Mononuclear cell (primary cell): Measurements from ENCODE around the gene CCDC142. TPM values are rescaled to one million over a fixed set of nuclear protein-coding genes. Genes with fewer than 3 reads are reported as not detected.

Source experiments
- H3K27me3 ChIP-seq: 2 replicates; pipeline ENCODE4 v1.6.0; 2011; ENCODE audit warnings: low read length, control low read depth; ENCODE audit not compliant: insufficient read depth
- H3K4me1 ChIP-seq: 2 replicates; pipeline ENCODE4 v1.5.1; 2011; ENCODE audit warnings: mild to moderate bottlenecking, low read length, control low read depth; ENCODE audit not compliant: insufficient read depth
- H3K4me3 ChIP-seq: 2 replicates; pipeline ENCODE4 v1.5.1; 2011; ENCODE audit warnings: mild to moderate bottlenecking, low read length, moderate library complexity
- H3K9me3 ChIP-seq: 2 replicates; pipeline ENCODE4 v1.5.1; 2011; ENCODE audit warnings: low read depth, mild to moderate bottlenecking, control low read depth, low read length
- total RNA-seq: library from RNA; depleted of rRNA; stranded (reverse); fragments of >200 nt; gene quantifications from one replicate; pipeline ENCODE4 v1.2.3, GENCODE V29; 2012

The CCDC142 gene
- total RNA-seq, 1 donor: 8.3 TPM

- Histone ChIP-seq H3K27me3 (peaks cover 52% of the 10 kb centered on the region), H3K4me1 (peaks cover 67% of the 10 kb centered on the region), H3K4me3 (no peak overlapping the region), H3K9me3 (no peaks in the 10 kb centered on the region)
Observed at GRCh38 chr2:74504591-74504990, 21.8 kb upstream of the CCDC142 start.

- peaks cover 54% of the 10 kb centered on the region for H3K27me3 ChIP-seq
- peaks cover 75% of the 10 kb centered on the region for H3K4me1 ChIP-seq
Observed at GRCh38 chr2:74503506-74504475, 21.0 kb upstream of the CCDC142 start.

GRCh38 chr2:74502720-74503505 lies 20.1 kb upstream of the CCDC142 start:
- Histone ChIP-seq H3K4me3 (peak overlapping the region; percentile 45), H3K4me1 (peaks cover 77% of the 10 kb centered on the region), H3K27me3 (peaks cover 57% of the 10 kb centered on the region), H3K9me3 (no peaks in the 10 kb centered on the region)

More at GRCh38 chr2:74503506-74504475, 21.0 kb upstream of the CCDC142 start:
- no peaks in the 10 kb centered on the region for H3K9me3 ChIP-seq
- H3K4me3 ChIP-seq: peak overlapping the region; percentile 45

GRCh38 chr2:74502147-74502719 lies 19.4 kb upstream of the CCDC142 start:
- peak overlapping the region; percentile 45 for H3K4me3 ChIP-seq
- no peaks in the 10 kb centered on the region for H3K9me3 ChIP-seq
- H3K4me1 ChIP-seq: peaks cover 82% of the 10 kb centered on the region
- H3K27me3 ChIP-seq: peaks cover 64% of the 10 kb centered on the region

- no peak overlapping the region for H3K4me3 ChIP-seq
- H3K27me3 ChIP-seq: peaks cover 68% of the 10 kb centered on the region
- no peaks in the 10 kb centered on the region for H3K9me3 ChIP-seq
- H3K4me1 ChIP-seq: peaks cover 76% of the 10 kb centered on the region
Observed at GRCh38 chr2:74501335-74502071, 18.7 kb upstream of the CCDC142 start.

GRCh38 chr2:74500578-74500946 lies 17.8 kb upstream of the CCDC142 start:
- peaks cover 67% of the 10 kb centered on the region for H3K4me1 ChIP-seq
- H3K9me3 ChIP-seq: no peaks in the 10 kb centered on the region
- peaks cover 68% of the 10 kb centered on the region for H3K27me3 ChIP-seq
- no peak overlapping the region for H3K4me3 ChIP-seq

- peaks cover 68% of the 10 kb centered on the region for H3K27me3 ChIP-seq
- H3K4me1 ChIP-seq: peaks cover 62% of the 10 kb centered on the region
- no peak overlapping the region for H3K4me3 ChIP-seq
- H3K9me3 ChIP-seq: no peaks in the 10 kb centered on the region
Observed at GRCh38 chr2:74499940-74500577, 17.3 kb upstream of the CCDC142 start.

GRCh38 chr2:74499267-74499939 lies 16.6 kb upstream of the CCDC142 start, which contains the start of gene LBX2:
LBX2 (minus strand) TSS chr2:74499603; CDS start chr2:74499537, 66 bp downstream.
- peaks cover 55% of the 10 kb centered on the region for H3K4me1 ChIP-seq

GRCh38 chr2:74498500-74499266 lies 15.9 kb upstream of the CCDC142 start:
- H3K4me1 ChIP-seq: peaks cover 48% of the 10 kb centered on the region
- H3K4me3 ChIP-seq: peak overlapping the region; percentile 36
- no peaks in the 10 kb centered on the region for H3K9me3 ChIP-seq
- peaks cover 68% of the 10 kb centered on the region for H3K27me3 ChIP-seq

More at GRCh38 chr2:74499267-74499939, 16.6 kb upstream of the CCDC142 start, which contains the start of gene LBX2:
- peaks cover 68% of the 10 kb centered on the region for H3K27me3 ChIP-seq
- H3K9me3 ChIP-seq: no peaks in the 10 kb centered on the region
- H3K4me3 ChIP-seq: peak within 1 kb of the TSS; percentile 36

- peak overlapping the region; percentile 36 for H3K4me3 ChIP-seq
- peaks cover 41% of the 10 kb centered on the region for H3K4me1 ChIP-seq
- H3K27me3 ChIP-seq: peaks cover 60% of the 10 kb centered on the region
- no peaks in the 10 kb centered on the region for H3K9me3 ChIP-seq
Observed at GRCh38 chr2:74497777-74498499, 15.1 kb upstream of the CCDC142 start.

- H3K27me3 ChIP-seq: peaks cover 53% of the 10 kb centered on the region
- peaks cover 33% of the 10 kb centered on the region for H3K4me1 ChIP-seq
- H3K9me3 ChIP-seq: no peaks in the 10 kb centered on the region
- no peak overlapping the region for H3K4me3 ChIP-seq
Observed at GRCh38 chr2:74496997-74497776, 14.4 kb upstream of the CCDC142 start.

- Histone ChIP-seq H3K9me3 (no peaks in the 10 kb centered on the region), H3K4me1 (peaks cover 28% of the 10 kb centered on the region), H3K4me3 (no peak overlapping the region), H3K27me3 (peaks cover 36% of the 10 kb centered on the region)
Observed at GRCh38 chr2:74495440-74495839, 12.6 kb upstream of the CCDC142 start.
